T47D (cell line): ENCODE data around the gene ZNF426.

ENCODE experiments used
- DNase-seq, 2 experiments: peaks; one replicate each; pipeline versions ENCODE4 v3.0.0 to v3.0.0-alpha.2; 2011 to 2012; ENCODE audit warnings: low read depth in 1 of 2, low spot score in 1 of 2
- JUND ChIP-seq: IDR thresholded peaks from 2 replicates; pipeline ENCODE4 v1.6.1; 2012; ENCODE audit warnings: low read depth
- in situ Hi-C: cut with HindIII; loops from 2 replicates; pipeline ENCODE4 v1.10.0; 2016; ENCODE audit warnings: low sequenced_read_pairs, low pct_unique_long_range_greater_than_20kb

Gene ZNF426

DNA sequence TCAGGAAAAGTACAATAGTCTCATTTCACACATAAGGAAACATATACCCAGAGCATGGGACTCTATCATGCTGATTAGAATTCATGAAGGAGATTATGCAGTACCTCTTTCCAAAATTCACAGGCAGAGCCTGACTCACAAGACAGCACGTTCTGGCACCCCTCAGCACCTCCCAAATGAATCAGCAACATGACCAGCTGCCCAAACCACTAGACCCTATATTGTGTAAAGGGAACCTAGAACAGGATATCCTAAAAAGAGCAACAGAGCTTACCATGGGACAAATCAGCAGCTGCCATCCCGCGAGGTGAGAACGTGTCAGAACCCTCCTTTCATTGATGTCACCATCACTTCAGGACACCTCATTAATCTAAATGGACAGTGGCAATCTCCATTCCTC, 2.5 kb downstream of the ZNF426 start:
- no peak for TF ChIP-seq JUND
- in situ Hi-C loops: no loop called here
- no peak for DNase-seq

- TF ChIP-seq JUND: no peak
- no peak for DNase-seq
- in situ Hi-C loops: no loop called here
These were observed 6.5 kb downstream of the ZNF426 start for GRCh38 chr19:9531933-9532332.

DNA sequence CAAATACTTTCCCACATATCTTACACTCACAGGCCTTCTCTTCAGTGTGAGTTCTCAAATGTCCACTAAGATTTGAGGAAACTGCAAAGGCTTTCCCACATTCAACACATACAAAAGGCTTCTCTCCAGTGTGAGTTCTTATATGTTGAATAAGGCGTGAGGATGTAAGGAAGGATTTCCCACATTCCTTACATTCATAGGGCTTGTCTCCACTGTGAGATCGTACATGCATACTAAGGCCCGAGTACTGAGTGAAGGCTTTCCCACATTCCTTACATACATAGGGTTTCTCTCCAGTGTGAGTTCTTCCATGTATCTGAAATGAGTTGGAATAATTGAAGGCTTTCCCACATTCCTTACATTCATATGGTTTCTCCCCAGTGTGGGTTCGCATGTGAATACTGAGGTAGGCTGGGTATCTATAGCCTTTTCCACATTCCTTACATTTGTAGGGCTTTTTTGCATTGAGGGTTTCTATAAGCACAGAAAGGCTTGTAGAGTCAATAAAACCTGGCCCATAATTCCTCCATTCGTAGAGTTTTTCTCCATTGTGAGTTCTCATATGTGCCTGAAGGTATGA, 9.6 kb downstream of the ZNF426 start:
- peak in 1 of 2 experiments; percentile 14 for DNase-seq
- no peak for TF ChIP-seq JUND
- in situ Hi-C loops: no loop called here

DNA sequence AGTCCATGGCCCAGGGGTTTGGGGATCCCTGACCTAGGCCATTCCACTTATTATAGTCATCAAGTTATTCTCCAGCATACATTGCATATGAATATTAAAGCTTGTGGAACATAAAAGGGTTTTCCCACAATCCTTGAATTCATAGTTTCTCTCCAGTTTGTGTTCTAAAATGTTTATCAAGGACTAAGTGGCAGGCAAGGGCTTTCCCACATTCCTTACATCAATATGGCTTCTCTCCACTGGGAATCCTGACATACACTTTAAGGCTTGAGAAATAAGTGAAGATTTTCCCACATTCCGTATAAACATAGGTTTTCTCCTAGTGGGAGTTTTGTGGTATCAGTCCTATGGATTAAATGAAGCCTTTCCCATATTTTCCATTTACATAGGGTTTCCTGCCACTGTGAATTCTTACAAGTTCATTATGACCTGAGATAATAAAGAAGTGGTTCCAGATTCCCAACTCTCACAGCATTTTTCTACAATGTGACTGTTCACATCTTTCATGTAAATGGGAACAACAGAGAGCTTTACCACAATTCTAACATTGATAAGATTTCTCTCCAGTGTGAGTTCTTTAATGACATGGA, 14.5 kb downstream of the ZNF426 start:
- in situ Hi-C loops: no loop called here
- TF ChIP-seq JUND: no peak

GRCh38 chr19:9507285-9507684, 31.2 kb downstream of the ZNF426 start:
- in situ Hi-C loops: no loop called here
- no peak for DNase-seq
- no peak for TF ChIP-seq JUND

More for the DNA sequence above, 14.5 kb downstream of the ZNF426 start:
- DNase-seq: no peak

DNA sequence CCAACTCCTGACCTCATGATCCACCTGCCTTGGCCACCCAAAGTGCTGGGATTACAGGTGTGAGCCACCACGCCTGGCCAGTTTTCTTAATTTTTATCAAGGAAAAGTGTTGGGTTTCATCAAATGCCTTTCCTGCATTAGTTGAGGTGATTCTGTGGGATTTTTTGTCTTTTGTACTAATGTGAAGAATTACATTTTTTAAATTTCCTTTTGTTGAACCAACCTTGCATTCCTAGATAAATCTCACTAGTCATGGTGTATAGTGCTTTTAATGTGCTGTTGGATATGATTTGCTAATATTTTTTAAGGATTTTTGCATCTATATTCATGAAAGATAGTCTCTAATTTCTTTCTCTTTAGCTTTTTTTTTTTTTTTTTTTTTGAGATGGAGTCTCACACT, 37.6 kb downstream of the ZNF426 start:
- in situ Hi-C loops: no loop called here

DNA sequence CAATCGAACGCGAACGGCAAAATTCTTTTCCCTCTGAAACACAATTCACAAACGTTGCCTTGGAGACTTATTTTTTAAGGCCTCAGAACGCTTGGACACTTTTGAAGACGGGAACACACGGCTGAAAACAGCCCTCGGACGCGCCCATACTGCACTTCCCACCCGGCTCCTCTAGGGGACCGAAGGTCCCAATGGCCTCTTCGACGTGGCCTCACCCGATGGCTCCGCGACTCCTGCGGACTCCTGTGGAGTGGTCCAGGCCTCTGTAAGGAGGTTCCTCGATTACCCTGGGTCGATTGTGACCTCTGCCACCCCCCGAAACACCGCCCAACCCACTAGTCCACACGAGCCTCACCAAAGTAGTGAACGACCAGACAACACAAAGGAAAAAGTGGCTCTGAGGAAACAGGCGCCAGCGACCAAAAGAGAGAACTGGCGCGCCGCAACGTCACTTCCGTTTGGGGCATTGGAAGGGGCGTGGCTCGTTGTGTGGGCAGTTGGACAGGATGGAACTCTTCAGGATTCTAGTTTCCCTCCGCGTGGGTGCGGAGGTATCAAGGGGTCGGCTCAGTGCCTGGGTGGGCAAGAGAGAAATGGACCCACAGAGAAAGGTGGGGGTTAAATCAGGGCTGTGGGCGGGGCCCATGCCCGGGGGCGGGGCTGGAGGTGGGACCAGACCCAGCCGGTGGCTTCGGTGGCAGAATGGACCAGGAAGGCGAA, 40.1 kb downstream of the ZNF426 start, which contains the start of gene ZNF560:
ZNF560 (minus strand) TSS at position 434 of the 720 bp plus-strand sequence. CDS start 23,303 bp downstream, outside the sequence.
- peak in 1 of 2 experiments; percentile 3 for DNase-seq
- in situ Hi-C loops: no loop called here
- no peak for TF ChIP-seq JUND

More for the DNA sequence above, 37.6 kb downstream of the ZNF426 start:
- DNase-seq: no peak
- no peak for TF ChIP-seq JUND

- no peak for TF ChIP-seq JUND
- no peak for DNase-seq
- in situ Hi-C loops: no loop called here
These were observed 44.3 kb downstream of the ZNF426 start for GRCh38 chr19:9494096-9494495.

DNA sequence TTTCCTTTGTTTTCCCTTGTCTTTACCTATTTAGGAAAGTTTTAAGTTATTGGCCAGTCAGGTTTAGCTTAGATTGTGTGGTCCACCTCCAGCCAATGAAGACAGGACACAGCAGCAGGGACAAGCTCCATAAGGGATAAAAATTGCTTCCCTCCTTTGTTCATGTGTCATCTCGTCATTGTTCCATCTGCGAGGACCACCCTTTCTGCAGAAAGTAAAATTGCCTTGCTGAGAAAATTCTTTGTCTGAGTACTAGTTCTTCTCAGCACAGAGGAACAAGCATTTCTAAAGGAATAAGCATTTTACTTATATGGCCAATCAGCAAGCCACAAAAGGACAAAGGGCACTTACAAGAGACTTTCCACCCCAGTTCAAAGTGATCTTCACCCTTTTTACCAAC, 51.4 kb downstream of the ZNF426 start:
- DNase-seq: no peak
- in situ Hi-C loops: no loop called here
- no peak for TF ChIP-seq JUND

- no peak for DNase-seq
- in situ Hi-C loops: no loop called here
- TF ChIP-seq JUND: no peak
These were observed 53.3 kb downstream of the ZNF426 start for GRCh38 chr19:9485140-9485539.

- in situ Hi-C loops: no loop called here
- no peak for TF ChIP-seq JUND
- no peak for DNase-seq
These were observed 63.5 kb downstream of the ZNF426 start for GRCh38 chr19:9474975-9475374.
